DMS153 (cell line): ENCODE results near the gene PRMT7.

ENCODE experiments used
- DNase-seq: peaks from one replicate; lab custom pipeline; 2025; lab: John Stamatoyannopoulos, UW

PRMT7 gene

DNA sequence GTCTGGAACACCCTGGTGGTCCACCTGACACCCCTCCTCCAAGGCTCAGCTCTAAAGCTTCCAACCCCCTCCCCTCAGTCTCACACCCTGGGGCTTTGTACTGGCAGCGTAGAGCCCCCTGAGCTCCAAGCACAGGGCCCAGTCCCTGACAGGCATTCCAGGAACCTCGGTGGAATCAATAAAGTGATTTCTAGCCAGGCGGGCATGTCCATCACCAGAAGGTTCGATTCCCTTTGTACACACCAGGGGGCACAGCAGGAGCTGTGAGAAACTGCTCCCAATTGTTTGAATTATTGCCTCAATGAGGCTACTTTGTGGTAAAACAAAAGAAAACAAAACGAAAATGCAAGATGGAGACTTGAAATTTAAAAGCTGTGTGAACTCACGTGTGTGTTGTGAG lies 85.7 kb downstream of the PRMT7 start:
- peak; percentile 21 for DNase-seq

DNA sequence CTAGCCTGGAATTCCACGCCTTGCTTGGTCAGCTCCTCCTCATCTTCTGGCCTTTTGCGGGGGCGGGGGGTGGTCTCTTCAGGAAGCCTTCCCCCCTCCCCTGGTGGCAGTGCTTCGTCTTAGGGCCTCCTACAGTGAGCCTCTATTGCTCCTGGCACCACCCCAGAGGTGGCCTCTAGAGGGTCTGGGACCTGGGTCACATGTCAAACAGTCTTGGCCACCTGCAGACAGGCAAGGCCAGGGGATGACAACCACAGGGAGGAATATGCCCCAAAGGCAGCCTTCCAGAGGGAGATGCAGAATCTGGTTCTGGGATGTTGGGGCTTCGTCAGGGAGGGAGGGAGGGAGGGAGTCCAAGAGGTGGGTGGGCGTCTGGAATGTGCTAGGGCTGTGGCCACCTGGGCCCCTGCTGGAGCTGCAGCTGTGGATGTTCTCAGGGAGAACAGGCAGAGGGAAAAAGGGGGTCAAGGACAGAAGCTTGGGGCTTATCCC lies 86.9 kb downstream of the PRMT7 start:
- no peak for DNase-seq

DNA sequence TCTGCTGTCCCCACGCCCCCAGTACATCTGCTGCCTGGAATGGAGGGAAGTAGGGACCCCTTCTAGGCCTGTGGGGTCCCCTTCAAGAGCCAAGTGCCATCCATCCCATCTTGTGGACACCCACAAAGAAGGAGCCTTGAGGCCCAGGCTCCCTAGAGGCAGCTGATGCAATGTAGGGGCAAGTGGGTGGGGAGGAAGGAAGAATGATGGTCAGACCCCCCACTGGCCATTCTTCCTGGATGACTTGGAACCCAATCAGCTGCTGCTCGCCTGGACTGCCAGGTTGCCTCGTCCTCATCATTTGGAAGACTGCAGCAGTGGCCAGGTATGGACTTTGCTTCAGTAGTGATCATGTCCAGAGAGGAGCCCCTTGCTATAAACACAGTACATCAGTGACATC lies 88.6 kb downstream of the PRMT7 start:
- DNase-seq, result no peak

DNA sequence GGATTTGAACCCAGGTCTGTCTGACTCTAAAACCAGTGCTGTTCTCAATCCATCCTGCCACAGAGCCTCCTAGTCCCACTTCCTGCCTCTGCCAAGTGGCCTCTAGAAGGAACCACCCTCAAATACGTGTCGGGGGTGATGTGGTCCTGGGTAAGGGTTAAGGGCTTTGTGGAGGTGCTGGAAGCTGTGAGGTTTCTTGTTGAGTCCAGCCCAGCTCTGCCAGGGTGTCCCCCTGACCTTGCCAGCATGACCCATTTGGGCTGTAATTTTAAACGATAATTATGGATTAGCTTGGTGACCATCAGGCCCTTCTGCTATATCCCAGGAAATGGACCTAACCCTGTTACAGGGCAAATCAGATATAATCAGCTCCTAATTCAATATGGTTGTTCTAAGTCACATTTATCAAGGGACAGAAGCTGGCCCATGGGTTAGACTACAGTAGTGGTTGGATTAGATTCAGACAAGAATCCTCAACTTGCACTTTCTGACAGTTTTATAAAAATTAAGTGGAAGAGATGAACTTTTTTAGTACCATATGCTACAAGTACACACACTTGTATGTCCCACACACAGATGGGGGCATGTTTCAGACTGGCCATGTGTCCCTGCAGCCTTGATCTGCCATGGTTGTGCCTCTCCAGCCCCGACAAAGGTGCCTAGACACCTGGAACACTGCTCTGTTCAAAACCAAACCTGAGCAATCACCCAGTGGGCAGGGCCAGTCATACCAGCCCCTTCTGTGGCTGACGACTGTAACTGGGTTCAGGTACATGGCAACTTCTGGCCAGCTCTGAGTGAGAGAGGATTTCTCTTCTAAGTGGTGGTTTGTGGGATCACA lies 89.5 kb downstream of the PRMT7 start:
- DNase-seq, result no peak

DNA sequence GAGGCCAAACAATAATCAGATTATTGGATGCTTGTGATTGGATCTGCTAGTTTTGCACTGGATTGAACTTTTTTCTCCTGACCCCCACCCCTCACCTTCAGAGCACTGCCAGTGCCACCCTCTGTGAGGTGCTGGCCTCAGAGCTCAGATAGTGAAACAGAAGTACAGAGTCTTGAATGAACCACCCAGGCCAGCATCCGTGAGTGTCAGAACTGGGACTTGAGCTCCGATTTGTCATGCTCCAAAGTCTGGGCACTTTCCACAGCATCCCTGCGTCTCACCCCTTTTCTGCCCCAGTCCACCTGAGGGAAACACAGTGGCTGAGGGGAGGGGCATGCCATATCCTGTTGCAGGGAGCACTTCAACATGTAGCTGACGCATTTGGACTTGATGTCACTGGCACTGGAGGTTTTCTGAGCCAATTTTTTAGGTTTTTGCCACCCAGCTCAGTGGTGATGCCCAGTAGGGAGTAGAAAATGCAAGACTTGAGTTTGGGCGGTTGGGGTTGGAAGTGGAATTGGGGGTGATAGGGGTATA lies 90.2 kb downstream of the PRMT7 start:
- DNase-seq, result no peak

DNA sequence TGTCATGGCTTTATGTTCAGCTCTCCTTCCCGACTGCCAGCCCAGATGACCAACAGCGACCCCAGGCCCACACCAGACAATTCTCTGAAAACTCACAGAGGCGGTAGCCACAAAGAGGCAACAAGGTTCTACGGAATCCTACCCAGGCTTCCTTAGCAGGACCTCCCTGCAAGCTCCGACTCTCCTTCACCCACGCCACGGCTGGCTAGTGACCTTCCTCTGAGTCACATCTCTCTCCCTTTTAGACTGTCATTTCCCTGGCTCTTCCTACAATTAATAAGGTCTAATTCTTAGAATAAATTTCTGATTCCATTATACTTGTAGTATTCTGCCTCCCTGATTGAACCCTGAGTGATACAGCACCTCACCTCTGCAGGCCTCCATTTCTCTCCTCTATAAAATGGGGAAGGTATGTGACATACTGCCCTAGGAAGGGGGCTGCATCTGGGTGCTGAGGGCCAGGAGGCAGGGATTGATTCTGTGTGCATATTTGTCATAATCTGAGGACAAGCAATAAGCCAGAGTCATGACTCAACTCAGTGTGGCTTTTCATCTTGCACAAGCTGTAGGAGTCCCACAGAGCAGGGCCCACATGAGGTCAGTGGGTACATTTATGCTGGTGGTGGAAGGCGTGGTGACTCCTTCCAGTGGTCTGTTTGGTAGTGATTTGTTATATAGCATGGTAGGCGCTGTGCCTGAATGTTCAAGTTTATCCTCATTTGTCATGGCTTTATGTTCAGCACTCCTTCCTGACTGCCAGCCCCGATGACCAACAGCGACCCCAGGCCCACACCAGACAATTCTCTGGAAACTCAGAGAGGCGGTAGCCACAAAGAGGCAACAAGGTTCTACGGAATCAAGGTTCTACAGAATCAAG lies 91.3 kb downstream of the PRMT7 start:
- DNase-seq, result no peak

DNA sequence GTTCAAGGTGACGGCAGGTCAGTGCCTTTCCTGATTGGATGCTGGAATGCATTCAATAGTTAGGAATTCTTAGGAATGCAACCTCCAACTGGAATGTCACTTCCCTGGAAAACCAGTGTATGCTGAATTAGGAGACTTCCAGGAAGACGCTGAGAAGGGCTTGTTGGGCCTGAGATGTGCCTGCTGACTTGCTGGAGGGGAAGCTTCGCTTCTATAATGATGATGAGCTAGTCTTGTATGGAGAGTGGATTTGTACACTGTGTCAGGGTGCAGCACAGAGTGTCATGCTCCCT lies 91.9 kb downstream of the PRMT7 start:
- no peak for DNase-seq

DNA sequence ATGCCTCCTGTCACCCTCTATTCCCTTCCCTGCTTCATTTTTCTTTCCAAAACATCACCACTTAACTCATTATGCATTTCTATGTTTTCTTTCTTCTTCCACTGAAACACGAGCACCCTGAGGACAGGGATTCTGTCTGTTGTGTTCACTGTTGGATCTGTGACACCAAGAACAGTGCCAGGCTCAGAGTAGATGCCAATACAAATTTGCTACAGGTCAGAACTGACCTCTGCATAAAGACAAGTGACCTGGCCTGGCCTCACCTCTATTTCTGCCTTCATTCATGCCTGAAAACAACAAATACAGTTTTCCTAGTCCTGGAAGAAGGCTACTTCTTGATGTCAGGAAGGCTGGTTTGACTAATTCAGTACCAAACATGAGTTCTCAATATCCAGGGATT lies 92.4 kb downstream of the PRMT7 start:
- DNase-seq, result no peak

DNA sequence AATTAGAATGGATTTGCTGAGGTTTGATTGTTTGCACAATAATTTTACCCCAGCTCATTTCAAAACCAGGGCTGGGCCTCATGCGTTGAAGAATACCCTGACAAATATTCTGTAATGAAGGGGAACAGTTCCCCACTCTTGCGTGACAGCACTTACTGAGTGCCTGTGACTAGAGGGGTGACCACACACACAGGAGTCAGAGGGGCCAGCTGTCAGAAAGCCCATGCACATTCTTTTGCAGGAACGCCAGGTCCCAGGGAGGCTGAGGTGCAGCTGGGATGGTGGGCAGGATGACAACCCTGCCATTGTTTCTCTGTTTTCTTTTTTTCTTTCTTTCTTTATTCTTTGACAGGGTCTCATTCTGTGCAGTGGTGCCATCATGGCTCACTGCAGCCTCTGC lies 92.9 kb downstream of the PRMT7 start:
- no peak for DNase-seq

DNA sequence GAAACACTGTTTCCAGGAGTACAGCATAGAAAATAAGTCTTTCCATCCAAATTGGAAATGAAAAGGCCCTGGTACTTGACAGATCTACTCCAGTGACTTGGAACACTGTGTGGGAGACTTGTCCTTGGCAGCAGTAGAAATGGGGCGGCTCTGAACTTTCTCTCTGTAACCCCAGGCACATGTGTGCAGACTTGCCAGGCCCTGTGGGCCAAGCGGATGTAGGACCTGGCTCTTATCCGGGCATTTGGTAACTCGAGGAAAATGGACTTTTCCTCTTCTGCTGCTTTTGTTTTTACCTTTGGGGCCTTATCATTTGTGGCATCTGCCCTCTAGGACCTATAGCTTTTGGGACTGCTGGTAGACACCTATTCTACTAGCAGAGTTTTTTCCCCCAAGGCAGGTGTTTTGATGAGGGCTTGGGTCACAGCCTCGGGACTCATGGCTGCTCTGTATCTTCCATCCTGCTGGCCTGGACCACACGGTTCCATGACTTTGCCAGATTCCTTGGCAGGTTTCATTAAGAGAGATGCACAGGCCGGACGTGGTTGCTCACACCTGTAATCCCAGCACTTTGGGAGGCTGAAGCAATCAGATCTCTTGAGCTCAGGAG lies 94.0 kb downstream of the PRMT7 start:
- DNase-seq, result no peak

DNA sequence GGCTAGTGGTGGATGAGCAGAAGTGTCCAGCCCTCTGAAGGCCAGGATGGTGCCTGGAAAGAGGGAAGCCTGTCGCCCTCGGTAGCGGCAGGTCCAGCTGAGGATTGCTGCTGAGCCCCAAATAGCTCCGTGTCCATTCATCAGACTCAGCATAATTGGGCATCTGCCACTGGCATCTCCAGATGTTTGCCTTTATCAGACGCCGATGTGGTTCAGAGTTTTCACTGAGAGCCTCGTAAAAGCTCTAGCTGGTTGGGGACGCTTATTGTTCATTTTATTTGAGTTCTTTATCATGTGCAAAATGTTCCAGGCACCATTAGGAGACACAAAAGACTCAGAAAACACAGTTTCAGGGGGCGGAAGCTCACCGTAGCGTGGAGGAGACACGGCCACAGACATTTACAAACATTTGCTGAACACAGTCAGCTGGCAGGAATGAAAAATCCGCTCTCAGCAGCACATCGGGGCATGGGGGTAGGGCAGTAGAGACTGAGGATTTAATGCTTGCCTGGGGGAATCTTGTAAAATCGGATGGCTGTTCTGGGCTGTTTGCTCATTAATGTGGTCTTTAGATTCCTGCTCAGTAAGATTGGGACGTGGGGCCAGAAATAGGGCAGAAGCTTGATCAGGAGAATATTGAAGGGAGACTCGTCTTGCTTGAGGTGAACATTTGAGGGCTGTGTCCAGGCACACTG lies 95.8 kb downstream of the PRMT7 start:
- peak; percentile 90 for DNase-seq
